ENCODE data around the gene POLR1E. TPM values are rescaled to one million over a fixed set of nuclear protein-coding genes. Genes with fewer than 3 reads are reported as not detected.

Gene POLR1E
- total RNA-seq, 1 experiment from 2014 or later: 45.8 TPM

- no peak overlapping the region for H3K27ac ChIP-seq (ENCODE audit: insufficient read length, low read depth, low read length)
- H3K27ac Mint-ChIP-seq: peak overlapping the region in 1 of 3 experiments; percentile 0; a peak in 2 of 7 replicates
- no peaks in the 10 kb centered on the region for H3K9me3 ChIP-seq (ENCODE audit: control insufficient read depth, low read depth, low read length)
- no peak overlapping the region for H3K4me2 ChIP-seq (ENCODE audit: insufficient read depth, insufficient read length, low read length)
- no CpG with 5 or more reads among the region's 5 CpGs for WGBS (ENCODE audit: extremely low coverage, insufficient read length, low lambda C conversion rate)
- no peaks in the 10 kb centered on the region for H3K9me3 Mint-ChIP-seq
- H3K79me2 ChIP-seq (ENCODE audit: insufficient read depth, low read length): no peaks in the 10 kb centered on the region
- no peak overlapping the region for H4K5ac ChIP-seq (ENCODE audit: insufficient read length, low read depth, low read length)
- H3K4me1 Mint-ChIP-seq: 0 out of 4 replicates have a peak, but pooled peaks cover 0 to 2% of the 10 kb centered on the region in 2 experiments
- H4K91ac ChIP-seq (ENCODE audit: insufficient read length, low read depth, low read length): no peak overlapping the region
- H3K4me1 ChIP-seq (ENCODE audit: insufficient read depth, low read length): no peaks in the 10 kb centered on the region
- no peak overlapping the region for H2BK120ac ChIP-seq (ENCODE audit: low read depth, low read length, poor library complexity, severe bottlenecking)
- H3K18ac ChIP-seq (ENCODE audit: insufficient read length, low read depth, low read length): no peak overlapping the region
- no peak overlapping the region for H2AK5ac ChIP-seq (ENCODE audit: insufficient read length, low read length)
- H2BK20ac ChIP-seq (ENCODE audit: low read depth, low read length, poor library complexity, severe bottlenecking): no peak overlapping the region
- no peak overlapping the region for H3K56ac ChIP-seq (ENCODE audit: insufficient read length, low read depth, low read length)
- H3K27me3 Mint-ChIP-seq (ENCODE audit: low read depth): no peaks in the 10 kb centered on the region; the same call in 1 of the 2 replicates
- no peak overlapping the region for H3K4ac ChIP-seq (ENCODE audit: low read depth, low read length)
- DNase-seq: no peak
- H3K23ac ChIP-seq (ENCODE audit: insufficient read length, low read depth, low read length): no peak overlapping the region
- H3K79me1 ChIP-seq (ENCODE audit: insufficient read depth, low read depth, low read length, poor library complexity, severe bottlenecking): no peaks in the 10 kb centered on the region
- H4K8ac ChIP-seq (replicated peaks; ENCODE audit: insufficient read length, low read depth, low read length): no peak overlapping the region
- H2BK12ac ChIP-seq (ENCODE audit: insufficient read length, low read depth, low read length): no peak overlapping the region
- no peak for TF ChIP-seq CTCF (conservative IDR thresholded peaks at IDR 0.05)
- no peak overlapping the region for H3K14ac ChIP-seq (ENCODE audit: insufficient read depth, low read length)
- no peak overlapping the region for H2BK5ac ChIP-seq (ENCODE audit: insufficient read length, low read length)
- no peaks in the 10 kb centered on the region for H4K20me1 ChIP-seq (ENCODE audit: control insufficient read depth, insufficient read depth, insufficient read length)
- H3T11ph ChIP-seq (ENCODE audit: low read length): no peak overlapping the region
- no peaks in the 10 kb centered on the region for H3K27me3 ChIP-seq (ENCODE audit: insufficient read depth, low read length)
- no peak overlapping the region for H2BK15ac ChIP-seq (ENCODE audit: low read depth, low read length)
- no peak overlapping the region for H3K4me3 Mint-ChIP-seq
- no peak overlapping the region for H2AFZ ChIP-seq (ENCODE audit: low read length)
- H3K23me2 ChIP-seq (ENCODE audit: insufficient read length, low read depth, low read length, poor library complexity, severe bottlenecking): no peaks in the 10 kb centered on the region
- H3K9ac ChIP-seq (ENCODE audit: extremely low read depth, insufficient read length, low read length): no peak overlapping the region
- H3K36me3 Mint-ChIP-seq (ENCODE audit: insufficient read depth in 1 of 3, low read depth in 3 of 3): peaks cover 16 to 47% (median 17%) of the 10 kb centered on the region in 3 experiments; a peak in 6 of 7 replicates
Measured at GRCh38 chr9:37508135-37508833, 22.5 kb downstream of the POLR1E start.
